ENCODE measurements around the gene PAH.
A peak's percentile ranks its signal among the peaks of the same experiment; 100 is the strongest.
"Not testable (repeated sequence)": the region's sequence is repeated elsewhere in the genome, so short reads cannot be mapped to it uniquely, and the experiment has no call there.

The PAH gene

GRCh38 chr12:102862486-102862885, 54.6 kb downstream of the PAH start:
- Histone ChIP-seq H3K36me3 (ENCODE audit: insufficient read depth, low read length) (no peaks in the 10 kb centered on the region), H3K9me3 (ENCODE audit: control insufficient read depth, insufficient read depth, low read length) (no peaks in the 10 kb centered on the region), H3K9ac (ENCODE audit: low read depth, low read length) (no peak overlapping the region), H3K4me1 (ENCODE audit: insufficient read depth, low read length) (no peaks in the 10 kb centered on the region)

DNA sequence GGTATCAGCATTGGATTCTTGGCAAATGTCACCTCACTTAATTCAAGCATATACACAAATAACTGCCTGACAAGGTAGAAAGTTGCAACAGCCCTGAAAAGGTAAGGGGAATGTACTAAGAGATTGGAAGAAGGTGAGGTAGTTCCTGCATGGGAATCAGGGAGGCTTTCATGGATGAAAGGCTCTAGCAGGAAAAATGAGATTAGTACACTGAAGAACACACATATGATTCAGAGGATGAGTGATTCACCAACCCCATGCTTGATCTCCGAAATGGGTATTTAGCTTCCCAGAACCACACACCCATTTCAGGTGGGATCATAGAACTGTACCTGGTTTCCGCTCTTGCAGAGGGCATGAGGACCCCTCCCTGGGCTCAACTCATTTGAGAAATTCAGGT, 65.8 kb downstream of the PAH start:
- Histone ChIP-seq H3K9me3 (ENCODE audit: control insufficient read depth, insufficient read depth, low read length) (no peaks in the 10 kb centered on the region), H3K9ac (ENCODE audit: low read depth, low read length) (no peak overlapping the region), H3K36me3 (ENCODE audit: insufficient read depth, low read length) (no peaks in the 10 kb centered on the region), H3K4me1 (ENCODE audit: insufficient read depth, low read length) (no peaks in the 10 kb centered on the region)

- no peaks in the 10 kb centered on the region for H3K36me3 ChIP-seq (ENCODE audit: insufficient read depth, low read length)
- H3K9me3 ChIP-seq (ENCODE audit: control insufficient read depth, insufficient read depth, low read length) = no peaks in the 10 kb centered on the region
- no peaks in the 10 kb centered on the region for H3K4me1 ChIP-seq (ENCODE audit: insufficient read depth, low read length)
- H3K9ac ChIP-seq (ENCODE audit: low read depth, low read length) = no peak overlapping the region
Measured at GRCh38 chr12:102849722-102850447, 67.2 kb downstream of the PAH start.

- no peak overlapping the region for H3K9ac ChIP-seq (ENCODE audit: low read depth, low read length)
- no peaks in the 10 kb centered on the region for H3K9me3 ChIP-seq (ENCODE audit: control insufficient read depth, insufficient read depth, low read length)
- no peaks in the 10 kb centered on the region for H3K36me3 ChIP-seq (ENCODE audit: insufficient read depth, low read length)
- H3K4me1 ChIP-seq (ENCODE audit: insufficient read depth, low read length) = no peaks in the 10 kb centered on the region
Measured at GRCh38 chr12:102848832-102849231, 68.2 kb downstream of the PAH start.

GRCh38 chr12:102847131-102847530, 69.9 kb downstream of the PAH start:
- Histone ChIP-seq H3K36me3 (ENCODE audit: insufficient read depth, low read length) (no peaks in the 10 kb centered on the region), H3K9ac (ENCODE audit: low read depth, low read length) (no peak overlapping the region), H3K9me3 (ENCODE audit: control insufficient read depth, insufficient read depth, low read length) (no peaks in the 10 kb centered on the region), H3K4me1 (ENCODE audit: insufficient read depth, low read length) (no peaks in the 10 kb centered on the region)

DNA sequence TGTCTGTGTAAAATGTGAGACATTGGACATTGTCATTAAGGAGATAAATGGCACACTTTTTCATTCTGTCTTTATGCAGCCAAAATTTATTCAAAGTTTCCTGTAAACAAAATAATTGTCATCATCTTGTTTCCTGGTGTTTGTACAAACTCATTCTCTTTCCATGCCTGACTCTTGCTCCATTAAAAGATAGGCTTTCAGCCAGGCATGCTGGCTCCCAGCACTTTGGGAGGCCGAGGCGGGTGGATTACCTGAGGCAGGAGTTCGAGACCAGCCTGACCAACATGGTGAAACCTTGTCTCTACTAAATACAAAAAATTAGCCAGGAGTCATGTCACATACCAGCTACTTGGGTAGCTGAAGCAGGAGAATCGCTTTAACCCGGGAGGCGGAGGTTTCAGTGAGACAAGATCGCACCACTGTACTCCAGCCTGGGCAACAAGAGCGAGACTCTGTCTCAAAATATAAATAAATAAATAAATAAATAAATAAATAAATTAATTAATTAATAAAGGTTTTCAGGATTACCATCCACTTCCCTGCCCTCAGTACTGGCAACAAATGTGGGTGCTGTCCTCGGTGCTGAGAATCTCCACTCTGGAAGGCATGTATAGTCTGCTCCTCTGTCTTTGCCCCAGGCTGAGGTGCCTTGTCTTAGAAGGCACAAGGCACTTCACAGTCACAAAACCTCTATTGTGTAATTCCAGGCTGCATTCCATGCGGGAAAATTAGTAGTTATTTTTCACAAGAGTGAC, 83.2 kb downstream of the PAH start:
- Histone ChIP-seq H3K9me3 (ENCODE audit: control insufficient read depth, insufficient read depth, low read length) (no peaks in the 10 kb centered on the region), H3K9ac (ENCODE audit: low read depth, low read length) (no peak overlapping the region), H3K36me3 (ENCODE audit: insufficient read depth, low read length) (no peaks in the 10 kb centered on the region), H3K4me1 (ENCODE audit: insufficient read depth, low read length) (no peaks in the 10 kb centered on the region)

GRCh38 chr12:102832826-102833225, 84.2 kb downstream of the PAH start:
- not testable (repeated sequence) for H3K9me3 ChIP-seq (ENCODE audit: control insufficient read depth, insufficient read depth, low read length); H3K4me1 ChIP-seq (ENCODE audit: insufficient read depth, low read length); H3K9ac ChIP-seq (ENCODE audit: low read depth, low read length); H3K36me3 ChIP-seq (ENCODE audit: insufficient read depth, low read length)

DNA sequence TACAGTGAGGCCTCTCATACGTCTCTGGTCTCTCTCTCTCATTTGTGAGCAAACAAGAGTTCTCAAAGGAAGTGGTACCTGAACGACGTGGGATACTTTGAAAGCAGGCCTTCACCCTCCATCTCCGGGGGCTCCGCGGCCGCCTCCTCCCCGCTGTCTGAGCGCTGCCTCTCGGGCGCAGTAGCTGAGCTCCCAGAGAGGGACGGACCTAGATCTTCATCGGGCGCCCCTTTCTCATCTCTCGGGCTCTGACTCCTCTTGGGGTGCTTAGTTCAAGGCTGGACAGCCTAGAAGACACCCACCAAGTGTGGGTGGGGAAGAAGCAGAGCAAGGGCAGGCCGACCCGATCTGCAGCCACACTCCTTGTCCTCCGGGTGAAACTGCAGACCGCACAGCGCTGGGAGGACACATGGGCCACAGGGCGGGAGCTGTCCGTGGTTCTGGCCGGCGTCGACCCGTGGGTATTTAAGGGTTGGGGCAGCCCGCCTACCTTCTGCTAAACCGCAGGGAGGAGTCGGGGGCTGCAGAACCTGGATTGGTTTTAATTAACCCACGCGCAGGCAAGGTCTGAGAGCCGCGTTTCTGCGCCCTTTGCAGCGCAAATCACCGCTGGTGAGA, 92.7 kb downstream of the PAH start:
- Histone ChIP-seq H3K9me3 (ENCODE audit: control insufficient read depth, insufficient read depth, low read length) (no peaks in the 10 kb centered on the region), H3K9ac (ENCODE audit: low read depth, low read length) (peak overlapping the region; percentile 8; the same call in 1 of the 2 replicates), H3K4me1 (ENCODE audit: insufficient read depth, low read length) (no peaks in the 10 kb centered on the region), H3K36me3 (ENCODE audit: insufficient read depth, low read length) (no peaks in the 10 kb centered on the region)

DNA sequence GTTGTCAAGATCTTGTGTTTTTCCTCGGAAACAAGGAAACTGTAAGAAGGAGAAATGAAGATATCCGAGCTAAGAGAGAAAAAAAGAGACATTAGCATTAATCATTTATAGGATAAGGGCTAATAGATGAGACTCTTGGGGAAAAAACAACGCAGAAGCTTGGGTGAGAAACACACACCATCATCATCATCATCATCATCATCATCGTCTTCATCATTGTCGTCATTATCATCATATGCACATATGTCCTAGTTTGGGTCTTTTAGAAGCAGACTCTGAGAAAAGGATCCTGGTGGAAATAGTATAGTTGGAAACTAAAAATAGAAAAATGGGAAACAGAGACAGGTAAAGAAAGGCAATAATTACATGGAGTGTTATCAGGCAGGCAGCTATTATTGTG, 95.9 kb downstream of the PAH start:
- Histone ChIP-seq H3K4me1 (ENCODE audit: insufficient read depth, low read length) (no peaks in the 10 kb centered on the region), H3K9ac (ENCODE audit: low read depth, low read length) (no peak overlapping the region), H3K9me3 (ENCODE audit: control insufficient read depth, insufficient read depth, low read length) (no peaks in the 10 kb centered on the region), H3K36me3 (ENCODE audit: insufficient read depth, low read length) (no peaks in the 10 kb centered on the region)

DNA sequence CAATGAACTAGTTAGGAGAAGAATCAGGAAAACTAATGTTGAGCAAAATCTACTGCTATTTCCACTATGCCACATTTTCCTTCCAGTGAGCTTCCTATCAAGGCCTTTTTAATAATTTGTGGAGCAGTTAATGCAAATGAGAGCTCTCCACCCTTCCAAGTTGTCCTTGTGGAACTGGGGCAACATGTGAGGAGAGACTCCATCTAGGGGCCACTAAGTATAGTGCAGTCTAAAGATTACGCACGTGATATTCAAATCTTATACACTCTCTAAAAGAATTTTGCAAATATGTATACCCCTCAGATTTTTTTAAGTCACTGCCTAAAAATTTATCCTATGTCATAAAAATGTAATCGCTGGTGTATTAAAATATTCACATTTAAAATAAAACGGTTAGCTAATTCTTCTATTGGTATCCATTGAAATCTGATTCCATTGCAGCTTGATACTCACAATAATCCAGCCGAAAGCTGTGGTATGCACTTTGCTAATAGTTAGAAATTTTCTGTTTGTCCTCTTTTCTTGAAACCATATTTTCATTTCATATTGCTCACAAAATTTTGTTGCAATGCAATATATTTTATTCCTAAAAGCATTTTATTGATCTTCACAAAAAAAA, 100.1 kb downstream of the PAH start:
- H3K9ac ChIP-seq (ENCODE audit: low read depth, low read length) = no peak overlapping the region
- no peaks in the 10 kb centered on the region for H3K4me1 ChIP-seq (ENCODE audit: insufficient read depth, low read length)
- no peaks in the 10 kb centered on the region for H3K36me3 ChIP-seq (ENCODE audit: insufficient read depth, low read length)
- H3K9me3 ChIP-seq (ENCODE audit: control insufficient read depth, insufficient read depth, low read length) = no peaks in the 10 kb centered on the region

- H3K9ac ChIP-seq (ENCODE audit: low read depth, low read length) = no peak overlapping the region
- H3K36me3 ChIP-seq (ENCODE audit: insufficient read depth, low read length) = no peaks in the 10 kb centered on the region
- H3K4me1 ChIP-seq (ENCODE audit: insufficient read depth, low read length) = no peaks in the 10 kb centered on the region
- no peaks in the 10 kb centered on the region for H3K9me3 ChIP-seq (ENCODE audit: control insufficient read depth, insufficient read depth, low read length)
Measured at GRCh38 chr12:102814691-102815367, 102.2 kb downstream of the PAH start.

DNA sequence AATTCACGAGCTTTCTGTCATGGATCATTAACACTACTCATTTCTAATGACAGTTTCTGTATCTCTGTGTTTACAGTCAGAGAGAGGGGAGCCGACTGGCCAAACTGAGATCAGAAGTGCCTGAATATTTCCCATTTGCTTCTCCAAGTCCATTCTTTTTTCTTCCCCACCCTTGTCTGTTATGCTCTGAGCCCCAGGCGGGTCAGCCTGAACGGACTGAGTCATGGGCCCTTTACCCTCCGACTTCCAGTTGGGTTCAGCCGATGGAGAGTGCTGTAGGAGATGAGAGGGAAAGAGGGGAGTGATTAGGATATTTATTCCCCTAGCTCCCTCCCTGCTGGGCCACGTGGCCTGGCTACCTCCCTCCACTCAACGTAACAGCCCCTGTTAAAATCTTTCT, 104.7 kb downstream of the PAH start:
- Histone ChIP-seq H3K4me1 (ENCODE audit: insufficient read depth, low read length) (no peaks in the 10 kb centered on the region), H3K9ac (ENCODE audit: low read depth, low read length) (no peak overlapping the region)

DNA sequence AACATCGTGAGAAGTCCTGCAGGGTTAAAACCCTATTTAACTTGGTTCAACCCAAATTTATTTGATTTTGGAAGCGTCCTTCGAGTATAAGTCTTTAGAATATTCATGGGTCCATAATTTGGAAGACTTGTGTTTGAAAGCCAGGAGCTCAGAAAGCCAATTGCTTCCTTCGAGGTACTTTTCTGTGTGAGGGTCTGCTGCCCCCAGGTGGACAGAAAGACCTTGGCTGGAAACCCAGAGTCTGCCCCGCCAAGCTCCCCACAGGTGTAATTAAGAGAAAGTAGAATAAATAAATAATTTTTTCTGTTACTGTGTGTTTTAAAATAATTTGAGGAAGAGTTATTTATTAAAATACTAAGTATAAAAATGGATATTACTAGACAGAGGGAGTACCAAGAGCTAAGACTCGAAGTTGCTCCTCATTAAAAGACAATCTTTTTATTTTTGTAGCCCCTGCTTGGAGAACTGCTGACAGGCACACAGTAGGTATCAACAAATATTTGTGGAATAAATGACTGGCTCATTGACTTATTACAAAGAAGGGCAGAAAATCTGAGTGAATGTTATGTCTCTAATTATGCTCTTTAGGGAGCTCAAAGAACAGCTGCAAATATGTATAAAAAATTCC, 105.8 kb downstream of the PAH start:
- H3K9ac ChIP-seq (ENCODE audit: low read depth, low read length) = no peak overlapping the region
- H3K36me3 ChIP-seq (ENCODE audit: insufficient read depth, low read length) = no peaks in the 10 kb centered on the region
- H3K9me3 ChIP-seq (ENCODE audit: control insufficient read depth, insufficient read depth, low read length) = no peaks in the 10 kb centered on the region
- H3K4me1 ChIP-seq (ENCODE audit: insufficient read depth, low read length) = no peaks in the 10 kb centered on the region

More for the DNA sequence above, 104.7 kb downstream of the PAH start:
- no peaks in the 10 kb centered on the region for H3K9me3 ChIP-seq (ENCODE audit: control insufficient read depth, insufficient read depth, low read length)
- no peaks in the 10 kb centered on the region for H3K36me3 ChIP-seq (ENCODE audit: insufficient read depth, low read length)

DNA sequence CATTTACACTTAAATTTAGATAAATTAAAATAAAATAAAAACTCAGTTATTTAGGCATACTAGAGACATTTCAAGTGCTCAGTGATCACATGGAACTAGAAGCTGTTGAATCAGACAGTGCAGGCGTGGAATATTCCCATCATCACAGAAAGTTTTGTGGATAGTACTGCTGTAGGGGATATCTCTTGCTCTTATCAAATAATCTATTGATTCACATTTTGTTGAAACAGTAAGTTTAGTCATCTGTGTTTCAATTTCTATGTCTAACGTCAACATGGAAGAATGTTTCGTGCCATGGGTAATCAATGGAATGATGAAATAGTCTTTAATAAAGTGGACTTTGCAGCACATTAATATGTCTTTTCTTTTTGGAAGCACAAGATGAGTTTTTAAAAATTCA, 108.6 kb downstream of the PAH start:
- Histone ChIP-seq H3K36me3 (ENCODE audit: insufficient read depth, low read length) (no peaks in the 10 kb centered on the region), H3K9me3 (ENCODE audit: control insufficient read depth, insufficient read depth, low read length) (no peaks in the 10 kb centered on the region), H3K4me1 (ENCODE audit: insufficient read depth, low read length) (no peaks in the 10 kb centered on the region), H3K9ac (ENCODE audit: low read depth, low read length) (no peak overlapping the region)
